ENCODE measurements around the gene POLH. TPM values are rescaled to one million over a fixed set of nuclear protein-coding genes. Genes with fewer than 3 reads are reported as not detected.
"Not testable (repeated sequence)": the region's sequence is repeated elsewhere in the genome, so short reads cannot be mapped to it uniquely, and the experiment has no call there.

Gene POLH
- polyA plus RNA-seq, 1 of the 3 experiments (the other 2 are of a cell fraction): 11.5 TPM

DNA sequence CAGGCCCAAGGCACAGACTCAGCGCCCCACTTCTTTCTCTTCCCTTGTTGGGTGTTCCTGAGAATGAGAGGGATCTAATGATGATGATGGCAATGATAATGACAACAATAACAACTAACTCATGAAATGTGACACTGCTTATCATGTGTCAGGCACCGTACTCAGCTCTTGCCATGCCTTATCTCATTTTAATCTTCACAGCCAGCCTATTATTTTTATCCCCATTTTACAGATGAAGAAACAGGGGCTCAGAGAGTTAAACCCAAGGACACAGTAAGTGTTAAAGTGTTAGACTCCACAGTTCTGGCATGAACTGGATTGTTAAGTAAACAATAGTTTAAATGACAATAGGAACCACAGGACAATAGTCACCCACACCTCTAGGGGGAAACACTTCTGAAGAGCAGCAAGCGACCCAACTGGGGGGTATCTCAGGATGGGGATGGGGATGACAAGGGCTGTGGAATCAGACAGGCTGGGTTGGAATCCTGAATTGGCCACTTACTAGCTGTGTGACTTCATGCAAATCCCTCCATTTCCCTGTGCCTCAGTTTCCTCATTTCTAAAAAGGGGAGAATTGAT lies 81.3 kb downstream of the POLH start (continued):
- TF ChIP-seq, protein P1, sequence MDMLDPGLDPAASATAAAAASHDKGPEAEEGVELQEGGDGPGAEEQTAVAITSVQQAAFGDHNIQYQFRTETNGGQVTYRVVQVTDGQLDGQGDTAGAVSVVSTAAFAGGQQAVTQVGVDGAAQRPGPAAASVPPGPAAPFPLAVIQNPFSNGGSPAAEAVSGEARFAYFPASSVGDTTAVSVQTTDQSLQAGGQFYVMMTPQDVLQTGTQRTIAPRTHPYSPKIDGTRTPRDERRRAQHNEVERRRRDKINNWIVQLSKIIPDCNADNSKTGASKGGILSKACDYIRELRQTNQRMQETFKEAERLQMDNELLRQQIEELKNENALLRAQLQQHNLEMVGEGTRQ (IDR thresholded peaks at IDR 0.05; ENCODE audit: borderline replicate concordance, low read depth, low read length): no peak
- TF ChIP-seq, protein P2, sequence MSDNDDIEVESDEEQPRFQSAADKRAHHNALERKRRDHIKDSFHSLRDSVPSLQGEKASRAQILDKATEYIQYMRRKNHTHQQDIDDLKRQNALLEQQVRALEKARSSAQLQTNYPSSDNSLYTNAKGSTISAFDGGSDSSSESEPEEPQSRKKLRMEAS (IDR thresholded peaks at IDR 0.05; ENCODE audit: low read depth): no peak
- TF ChIP-seq TCF12 (IDR thresholded peaks at IDR 0.05) (no peak), TEAD4 (IDR thresholded peaks at IDR 0.05; ENCODE audit: borderline replicate concordance, insufficient read depth) (no peak)

DNA sequence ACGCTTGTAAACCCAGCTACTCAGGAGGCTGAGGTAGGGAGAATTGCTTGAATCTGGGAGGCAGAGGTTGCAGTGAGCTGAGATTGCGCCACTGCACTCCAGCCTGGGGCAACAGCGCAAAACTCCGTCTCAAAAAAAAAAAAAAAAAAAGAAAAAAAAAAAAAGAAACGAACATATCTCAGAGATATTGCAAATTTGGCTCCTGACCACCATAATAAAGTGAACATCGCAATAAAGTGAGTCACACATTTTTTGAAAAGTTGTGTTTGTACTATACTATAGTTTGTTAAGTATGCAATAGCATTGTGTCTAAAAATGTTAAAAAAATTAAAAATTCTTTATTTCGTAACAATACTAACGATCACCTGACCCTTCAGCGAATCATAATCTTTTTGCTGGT lies 82.2 kb downstream of the POLH start:
- 86% methylated on average over 9 of the region's 9 CpGs for WGBS (ENCODE audit: low lambda C conversion rate)
- Histone ChIP-seq H3F3A (replicated peaks; ENCODE audit: insufficient read depth) (no peaks in the 10 kb centered on the region), H3K79me2 (ENCODE audit: insufficient read depth) (no peaks in the 10 kb centered on the region), H3K9me2 (no peaks in the 10 kb centered on the region), H3K9ac (no peak overlapping the region), H3K4me2 (no peak overlapping the region), H3K4me1 (ENCODE audit: control insufficient read depth in 1 of 2, insufficient read depth in 2 of 2, low read depth in 1 of 2, low read length in 1 of 2) (no peaks in the 10 kb centered on the region), H3K27ac (ENCODE audit: low read depth in 2 of 2, low read length in 1 of 2) (no peak overlapping the region), H2AFZ (ENCODE audit: low read depth) (no peak overlapping the region), H3K36me3 (replicated peaks in 1 of 2; ENCODE audit: control insufficient read depth in 1 of 2, insufficient read depth in 2 of 2, low read length in 1 of 2) (no peaks in the 10 kb centered on the region), H3K27me3 (ENCODE audit: insufficient read depth) (no peaks in the 10 kb centered on the region), H4K20me1 (ENCODE audit: insufficient read depth) (no peaks in the 10 kb centered on the region), H3K9me3 (no peaks in the 10 kb centered on the region), H3K4me3 (ENCODE audit: low read depth in 2 of 2, low read length in 1 of 2) (no peak overlapping the region)
- ChIA-PET POLR2A (no interaction called here), CTCF (interaction anchor here (1.7 to 2.5 kb wide), 2 partner anchors 8 to 9 kb away, joined by 8 to 10 read pairs; no protein-coding TSS in a partner anchor)
- DNase-seq: no peak
- no peak for TF ChIP-seq SIN3A (IDR thresholded peaks at IDR 0.05; ENCODE audit: borderline replicate concordance, low read depth, low read length)
- TF ChIP-seq, protein P2 (IDR thresholded peaks at IDR 0.05; ENCODE audit: low read depth): no peak
- no peak for TF ChIP-seq FOXM1 (IDR thresholded peaks at IDR 0.05; ENCODE audit: low read depth)
- no peak for TF ChIP-seq TAF1 (IDR thresholded peaks at IDR 0.05; ENCODE audit: borderline replicate concordance, low read depth, low read length)
- no peak for TF ChIP-seq CHD2 (IDR thresholded peaks at IDR 0.05; ENCODE audit: low read length, partially characterized antibody)
- TF ChIP-seq, protein P3, sequence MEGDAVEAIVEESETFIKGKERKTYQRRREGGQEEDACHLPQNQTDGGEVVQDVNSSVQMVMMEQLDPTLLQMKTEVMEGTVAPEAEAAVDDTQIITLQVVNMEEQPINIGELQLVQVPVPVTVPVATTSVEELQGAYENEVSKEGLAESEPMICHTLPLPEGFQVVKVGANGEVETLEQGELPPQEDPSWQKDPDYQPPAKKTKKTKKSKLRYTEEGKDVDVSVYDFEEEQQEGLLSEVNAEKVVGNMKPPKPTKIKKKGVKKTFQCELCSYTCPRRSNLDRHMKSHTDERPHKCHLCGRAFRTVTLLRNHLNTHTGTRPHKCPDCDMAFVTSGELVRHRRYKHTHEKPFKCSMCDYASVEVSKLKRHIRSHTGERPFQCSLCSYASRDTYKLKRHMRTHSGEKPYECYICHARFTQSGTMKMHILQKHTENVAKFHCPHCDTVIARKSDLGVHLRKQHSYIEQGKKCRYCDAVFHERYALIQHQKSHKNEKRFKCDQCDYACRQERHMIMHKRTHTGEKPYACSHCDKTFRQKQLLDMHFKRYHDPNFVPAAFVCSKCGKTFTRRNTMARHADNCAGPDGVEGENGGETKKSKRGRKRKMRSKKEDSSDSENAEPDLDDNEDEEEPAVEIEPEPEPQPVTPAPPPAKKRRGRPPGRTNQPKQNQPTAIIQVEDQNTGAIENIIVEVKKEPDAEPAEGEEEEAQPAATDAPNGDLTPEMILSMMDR (IDR thresholded peaks at IDR 0.05): no peak
- TF ChIP-seq FOSL2 (IDR thresholded peaks at IDR 0.05; ENCODE audit: borderline replicate concordance, low read depth): no peak
- TF ChIP-seq RAD21 (IDR thresholded peaks at IDR 0.05; ENCODE audit: low read length): no peak
- no peak for TF ChIP-seq TCF12 (IDR thresholded peaks at IDR 0.05)
- no peak for TF ChIP-seq TEAD4 (IDR thresholded peaks at IDR 0.05; ENCODE audit: borderline replicate concordance, insufficient read depth)
- TF ChIP-seq GABPA (IDR thresholded peaks at IDR 0.05; ENCODE audit: low read depth): no peak

DNA sequence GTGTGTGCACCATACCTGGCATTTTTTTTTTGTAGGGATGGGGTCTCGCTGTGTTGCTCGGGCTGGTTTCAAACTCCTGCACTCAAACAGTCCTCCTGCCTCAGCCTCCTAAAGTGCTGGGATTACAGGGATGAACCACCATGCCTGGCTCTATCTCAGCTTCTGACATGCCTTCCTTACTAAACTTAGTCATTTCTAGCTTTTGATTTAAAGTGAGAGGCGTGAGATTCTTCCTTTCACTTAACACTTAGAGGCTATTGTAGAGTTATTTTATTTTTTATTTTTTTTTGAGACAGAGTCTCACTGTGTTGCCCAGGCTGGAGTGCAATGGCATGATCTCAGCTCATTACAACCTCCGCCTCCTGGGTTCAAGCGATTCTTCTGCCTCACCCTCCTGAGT lies 87.0 kb downstream of the POLH start:
- DNase-seq; H4K20me1 ChIP-seq (ENCODE audit: insufficient read depth); H3K79me2 ChIP-seq (ENCODE audit: insufficient read depth); H3K9ac ChIP-seq; H3K9me2 ChIP-seq; H3F3A ChIP-seq (replicated peaks; ENCODE audit: insufficient read depth); H3K4me3 ChIP-seq (ENCODE audit: low read depth in 2 of 2, low read length in 1 of 2); H3K27me3 ChIP-seq (ENCODE audit: insufficient read depth); H3K36me3 ChIP-seq (replicated peaks in 1 of 2; ENCODE audit: control insufficient read depth in 1 of 2, insufficient read depth in 2 of 2, low read length in 1 of 2); H3K9me3 ChIP-seq; POLR2A ChIA-PET; H2AFZ ChIP-seq (ENCODE audit: low read depth); H3K4me2 ChIP-seq; H3K27ac ChIP-seq (ENCODE audit: low read depth in 2 of 2, low read length in 1 of 2): not testable (repeated sequence)
- H3K4me1 ChIP-seq (ENCODE audit: control insufficient read depth in 1 of 2, insufficient read depth in 2 of 2, low read depth in 1 of 2, low read length in 1 of 2): peaks cover 0 to 11% of the 10 kb centered on the region in 2 experiments; a peak in 1 of 4 replicates
- 89% methylated on average over 5 of the region's 5 CpGs for WGBS (ENCODE audit: low lambda C conversion rate)
- CTCF ChIA-PET: interaction anchor here (1.3 to 2.0 kb wide), 2 partner anchors 54 to 416 kb away, joined by 3 to 7 read pairs; no protein-coding TSS in a partner anchor

Small RNA genes lying within 50 kb of the gene (small RNA-seq; reads per million reads assigned to genes)
- 0 reads per million in 7 experiments for gene RF00426

Other genes with a start within 250 kb of the POLH start
- gene ZNF318, start 206.5 kb upstream of the POLH start, polyA plus RNA-seq (2012; rRNA removed): 6.3 and 7.8 TPM in 2 replicates
- gene ABCC10, start 148.6 kb upstream of the POLH start, polyA plus RNA-seq (2012; rRNA removed): 21.5 and 28.3 TPM in 2 replicates
- gene DLK2, start 120.6 kb upstream of the POLH start, polyA plus RNA-seq (2012; rRNA removed): 1.9 and 3.9 TPM in 2 replicates
- 30.7 and 39.5 TPM in 2 replicates for gene TJAP1, start 98.6 kb upstream of the POLH start, polyA plus RNA-seq (2012; rRNA removed)
- gene LRRC73, start 65.8 kb upstream of the POLH start, polyA plus RNA-seq (2012; rRNA removed): 0.73 and 0.89 TPM in 2 replicates
- 219 and 248 TPM in 2 replicates for gene YIPF3, start 59.3 kb upstream of the POLH start, polyA plus RNA-seq (2012; rRNA removed)
- 59.1 and 80.6 TPM in 2 replicates for gene POLR1C, start 59.1 kb upstream of the POLH start, polyA plus RNA-seq (2012; rRNA removed)
- 29.5 and 39.2 TPM in 2 replicates for gene XPO5, start 147 bp upstream of the POLH start, polyA plus RNA-seq (2012; rRNA removed)
- gene GTPBP2, start 53.1 kb downstream of the POLH start, polyA plus RNA-seq (2012; rRNA removed): 83.7 and 124 TPM in 2 replicates
- 30.9 and 42.2 TPM in 2 replicates for gene MAD2L1BP, start 59.7 kb downstream of the POLH start, polyA plus RNA-seq (2012; rRNA removed)
- 0.05 and 0.06 TPM in 2 replicates for gene RSPH9, start 68.9 kb downstream of the POLH start, polyA plus RNA-seq (2012; rRNA removed)
- 56.9 and 57.0 TPM in 2 replicates for gene MRPS18A, start 111.6 kb downstream of the POLH start, polyA plus RNA-seq (2012; rRNA removed)
- 81.0 and 130 TPM in 2 replicates for gene VEGFA, start 194.0 kb downstream of the POLH start, polyA plus RNA-seq (2012; rRNA removed)

Data from SK-N-SH (cell line).